Stomach (tissue), 9 donors: ENCODE results near the gene ROBO1. TPM values are rescaled to one million over a fixed set of nuclear protein-coding genes. Genes with fewer than 3 reads are reported as not detected.

Experiments
- DNase-seq, 2 donors: peaks; one replicate each; pipeline versions ENCODE4 v3.0.0 to v3.0.0-alpha.2; 2013 to 2019
- H3K27ac ChIP-seq, 5 donors: fragments of 200-600 bp in 4 of 5; sonication (generic) in 4 of 5; one replicate each; pipeline ENCODE4 v1.5.1; 2013 to 2019; ENCODE audit warnings: mild to moderate bottlenecking in 1 of 5, moderate library complexity in 1 of 5
- H3K27me3 ChIP-seq, 3 donors: fragments of 200-600 bp; sonication (generic); one replicate each; pipeline ENCODE4 v1.5.1; 2017 to 2019; ENCODE audit warnings: mixed run types in 1 of 3
- H3K36me3 ChIP-seq, 4 donors: fragments of 200-600 bp; sonication (generic); 1 replicate in 3 of 4; 2 replicates in 1 of 4; pipeline ENCODE4 v1.5.1; 2016 to 2019
- H3K4me1 ChIP-seq, 4 donors: fragments of 200-600 bp; sonication (generic); one replicate each; pipeline ENCODE4 v1.5.1; 2016 to 2019
- H3K4me3 ChIP-seq, 4 donors: fragments of 200-600 bp; sonication (generic) in 3 of 4; one replicate each; pipeline ENCODE4 v1.5.1; 2016 to 2019; ENCODE audit warnings: mild to moderate bottlenecking in 1 of 4
- H3K9me3 ChIP-seq, 4 donors: fragments of 200-600 bp; sonication (generic); one replicate each; pipeline ENCODE4 v1.5.1; 2016 to 2019
- EP300 ChIP-seq: sonication (generic); formaldehyde crosslinking; IDR thresholded peaks from one replicate; pipeline ENCODE4 v1.6.1; 2017; ENCODE audit warnings: antibody characterized with exemption
- POLR2A ChIP-seq, 4 donors: fragments of 450-650 bp; IDR thresholded peaks; one replicate each; pipeline ENCODE4 v1.6.1; 2016; ENCODE audit warnings: antibody characterized with exemption in 4 of 4, control low read depth in 2 of 4, mild to moderate bottlenecking in 1 of 4, moderate library complexity in 1 of 4
- POLR2AphosphoS5 ChIP-seq, 3 donors: sonication (generic); formaldehyde crosslinking; IDR thresholded peaks; one replicate each; pipeline ENCODE4 v1.6.1; 2016; ENCODE audit warnings: antibody characterized with exemption in 3 of 3
- WGBS, 5 donors: extraction: QIAGEN DNeasy Blood & Tissue Kit in 3 of 5; methylation state at CpG; one replicate each; pipeline versions ENCODE4 v1.1.5 to v1.1.7; 2013 to 2018; 5-methylcytosine and 5-hydroxymethylcytosine counted together
- intact Hi-C: fragments of 100-400 bp; cut with DNase I; formaldehyde crosslinking; loops from one replicate; pipeline ENCODE4 v1.15.1; 2023; ENCODE audit warnings: low total_unique reads
- polyA plus RNA-seq, 3 donors: library from polyadenylated mRNA; stranded (reverse); fragments of 200-250 nt; gene quantifications; one replicate each; pipeline ENCODE4 v1.2.3, GENCODE V29; 2013
- total RNA-seq, 5 donors: library from RNA; depleted of rRNA; stranded (reverse); fragments of >200 nt; gene quantifications; one replicate each; pipeline versions ENCODE4 v1.1.0 to v1.2.3, GENCODE V29; 2014 to 2016
- TF ChIP-seq, protein P1 (sequence below), 7 experiments: fragments of 450-650 bp in 4 of 7; fragments of 200-600 bp in 3 of 7; sonication (generic) in 3 of 7; IDR thresholded peaks; one replicate each; pipeline ENCODE4 v1.5.1; 2016 to 2019; ENCODE audit warnings: antibody characterized with exemption in 7 of 7, control low read depth in 2 of 7, mild to moderate bottlenecking in 1 of 7
- donor health status: healthy with polysubstance abuse.
- donor health status: Bipolar disorder and iron deficiency.
- donor health status: healthy.

The ROBO1 gene
- total and polyA plus RNA-seq, 8 donors = 2.0 to 174 (median 4.5) TPM

DNA sequence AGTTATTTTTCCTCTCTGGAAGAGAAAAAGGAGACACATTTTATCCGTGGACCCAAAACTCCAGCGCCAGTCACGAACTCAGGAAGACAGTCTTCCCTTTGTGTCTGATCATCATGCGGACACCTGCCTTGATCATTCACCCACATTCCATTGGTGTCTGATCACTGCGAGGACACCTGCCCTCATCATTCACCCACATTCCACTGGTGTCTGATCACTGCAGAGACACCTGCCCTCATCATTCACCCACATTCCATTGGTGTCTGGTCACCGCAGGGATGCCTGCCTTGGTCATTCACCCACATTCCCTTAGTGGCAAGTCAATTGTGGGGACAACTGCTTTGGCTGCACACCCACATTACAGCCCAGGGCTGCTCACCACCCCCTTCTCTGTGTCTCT, 148.9 kb downstream of the ROBO1 start:
- no peak for DNase-seq
- no peaks in the 10 kb centered on the region for H3K36me3 ChIP-seq
- no peak overlapping the region for H3K27ac ChIP-seq
- TF ChIP-seq EP300 = no peak
- TF ChIP-seq POLR2A (IDR thresholded peaks at IDR 0.05) = no peak
- no peak for TF ChIP-seq POLR2AphosphoS5 (IDR thresholded peaks at IDR 0.05)
- TF ChIP-seq, protein P1, sequence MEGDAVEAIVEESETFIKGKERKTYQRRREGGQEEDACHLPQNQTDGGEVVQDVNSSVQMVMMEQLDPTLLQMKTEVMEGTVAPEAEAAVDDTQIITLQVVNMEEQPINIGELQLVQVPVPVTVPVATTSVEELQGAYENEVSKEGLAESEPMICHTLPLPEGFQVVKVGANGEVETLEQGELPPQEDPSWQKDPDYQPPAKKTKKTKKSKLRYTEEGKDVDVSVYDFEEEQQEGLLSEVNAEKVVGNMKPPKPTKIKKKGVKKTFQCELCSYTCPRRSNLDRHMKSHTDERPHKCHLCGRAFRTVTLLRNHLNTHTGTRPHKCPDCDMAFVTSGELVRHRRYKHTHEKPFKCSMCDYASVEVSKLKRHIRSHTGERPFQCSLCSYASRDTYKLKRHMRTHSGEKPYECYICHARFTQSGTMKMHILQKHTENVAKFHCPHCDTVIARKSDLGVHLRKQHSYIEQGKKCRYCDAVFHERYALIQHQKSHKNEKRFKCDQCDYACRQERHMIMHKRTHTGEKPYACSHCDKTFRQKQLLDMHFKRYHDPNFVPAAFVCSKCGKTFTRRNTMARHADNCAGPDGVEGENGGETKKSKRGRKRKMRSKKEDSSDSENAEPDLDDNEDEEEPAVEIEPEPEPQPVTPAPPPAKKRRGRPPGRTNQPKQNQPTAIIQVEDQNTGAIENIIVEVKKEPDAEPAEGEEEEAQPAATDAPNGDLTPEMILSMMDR (IDR thresholded peaks at IDR 0.05) = no peak
- H3K4me1 ChIP-seq = no peaks in the 10 kb centered on the region
- intact Hi-C loops = no loop called here
- no peaks in the 10 kb centered on the region for H3K27me3 ChIP-seq
- no peak overlapping the region for H3K4me3 ChIP-seq
- peaks cover 0 to 76% (median 39%) of the 10 kb centered on the region in 4 donors for H3K9me3 ChIP-seq
- WGBS, 5 donors = 72 to 95% (median 88%) methylated on average over 6 of the region's 6 CpGs

DNA sequence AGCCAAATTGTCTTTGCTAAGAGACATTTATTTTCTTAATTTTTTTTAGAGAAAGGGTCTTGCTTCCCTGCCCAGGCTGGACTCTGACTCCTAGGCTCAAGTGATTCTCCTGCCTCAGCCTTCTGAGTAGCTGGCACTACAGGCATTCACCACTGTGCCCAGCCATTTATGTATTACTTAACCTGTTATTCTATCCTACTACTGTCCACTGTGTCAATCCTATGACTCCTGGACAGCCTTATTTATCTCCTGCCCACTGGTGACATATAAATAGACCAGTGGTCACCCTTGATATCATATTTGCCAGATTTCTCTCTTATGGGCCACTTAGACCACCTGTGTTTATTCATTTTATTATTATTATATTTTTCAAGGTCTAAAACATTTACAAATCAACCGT, 161.4 kb downstream of the ROBO1 start:
- intact Hi-C loops = no loop called here
- H3K4me3 ChIP-seq = no peak overlapping the region
- no peak for TF ChIP-seq POLR2A (IDR thresholded peaks at IDR 0.05)
- TF ChIP-seq, protein P1 (IDR thresholded peaks at IDR 0.05) = no peak
- no peak for TF ChIP-seq POLR2AphosphoS5 (IDR thresholded peaks at IDR 0.05)
- TF ChIP-seq EP300 = no peak
- DNase-seq = no peak
- 76 to 89% (median 82%) methylated on average over 1 of the region's 1 CpG for WGBS, 5 donors
- no peaks in the 10 kb centered on the region for H3K27me3 ChIP-seq
- H3K4me1 ChIP-seq = no peaks in the 10 kb centered on the region
- H3K36me3 ChIP-seq = no peaks in the 10 kb centered on the region
- H3K27ac ChIP-seq = no peak overlapping the region
- H3K9me3 ChIP-seq = no peaks in the 10 kb centered on the region

DNA sequence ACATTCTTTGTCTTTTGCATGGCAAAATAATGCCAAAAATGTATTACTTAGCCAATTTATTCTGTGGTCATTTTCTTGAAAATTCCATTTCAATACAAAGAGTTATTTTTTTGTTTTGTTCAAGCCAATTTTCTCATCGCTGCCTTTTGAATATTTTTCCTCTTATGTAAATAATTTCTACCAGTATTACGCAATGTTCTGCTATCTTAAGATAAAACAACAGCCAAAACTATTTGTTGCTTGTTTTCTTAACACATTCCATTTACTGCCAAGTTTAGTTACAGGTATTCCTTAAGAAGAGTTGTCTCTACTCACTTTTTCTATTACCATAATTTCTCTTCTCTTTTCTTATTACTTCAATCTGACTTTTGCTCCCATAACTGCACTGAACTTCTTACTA, 163.1 kb downstream of the ROBO1 start:
- Histone ChIP-seq H3K9me3 (no peaks in the 10 kb centered on the region), H3K36me3 (no peaks in the 10 kb centered on the region), H3K27ac (no peak overlapping the region), H3K4me1 (no peaks in the 10 kb centered on the region), H3K27me3 (no peaks in the 10 kb centered on the region), H3K4me3 (no peak overlapping the region)
- TF ChIP-seq EP300 (no peak), POLR2AphosphoS5 (IDR thresholded peaks at IDR 0.05) (no peak), POLR2A (IDR thresholded peaks at IDR 0.05) (no peak)
- TF ChIP-seq, protein P1 (IDR thresholded peaks at IDR 0.05) = no peak
- intact Hi-C loops = no loop called here
- WGBS, 5 donors = 21 to 44% (median 30%) methylated on average over 2 of the region's 2 CpGs
- DNase-seq = no peak

- TF ChIP-seq, protein P1 (IDR thresholded peaks at IDR 0.05) = no peak
- TF ChIP-seq POLR2A (IDR thresholded peaks at IDR 0.05) (no peak), EP300 (no peak), POLR2AphosphoS5 (IDR thresholded peaks at IDR 0.05) (no peak)
- intact Hi-C loops = no loop called here
- H3K4me3 ChIP-seq = no peak overlapping the region
- no peak overlapping the region for H3K27ac ChIP-seq
- peaks cover 0 to 5% (median 0%) of the 10 kb centered on the region in 4 donors for H3K9me3 ChIP-seq
- no peaks in the 10 kb centered on the region for H3K36me3 ChIP-seq
- no peaks in the 10 kb centered on the region for H3K27me3 ChIP-seq
- no peaks in the 10 kb centered on the region for H3K4me1 ChIP-seq
- DNase-seq = no peak
Measured at GRCh38 chr3:79602385-79602784, 165.4 kb downstream of the ROBO1 start.
